ENCODE data around the gene PXDN.

Gene PXDN

GRCh38 chr2:1659951-1660565 is 84.3 kb downstream of the PXDN start:
- DNase-seq = no peak

GRCh38 chr2:1658394-1659151 is 85.7 kb downstream of the PXDN start:
- no peak for DNase-seq

GRCh38 chr2:1656961-1657841 is 87.1 kb downstream of the PXDN start:
- DNase-seq = no peak

- no peak for DNase-seq
These were observed 87.9 kb downstream of the PXDN start for GRCh38 chr2:1656326-1656960.

- no peak for DNase-seq
These were observed 88.9 kb downstream of the PXDN start for GRCh38 chr2:1655461-1655860.

GRCh38 chr2:1654696-1655374 is 89.5 kb downstream of the PXDN start:
- no peak for DNase-seq

GRCh38 chr2:1653956-1654695 is 90.2 kb downstream of the PXDN start:
- no peak for DNase-seq

GRCh38 chr2:1652034-1652790 is 92.1 kb downstream of the PXDN start:
- DNase-seq = no peak

- DNase-seq = no peak
These were observed 92.9 kb downstream of the PXDN start for GRCh38 chr2:1651121-1652033.

- DNase-seq = no peak
These were observed 94.0 kb downstream of the PXDN start for GRCh38 chr2:1650085-1650872.

GRCh38 chr2:1649103-1650084 is 94.9 kb downstream of the PXDN start:
- DNase-seq = no peak

GRCh38 chr2:1648241-1649102 is 95.8 kb downstream of the PXDN start:
- DNase-seq = no peak

- DNase-seq = no peak
These were observed 96.7 kb downstream of the PXDN start for GRCh38 chr2:1647417-1648240.

- DNase-seq = no peak
These were observed 98.4 kb downstream of the PXDN start for GRCh38 chr2:1645761-1646476.

- no peak for DNase-seq
These were observed 99.9 kb downstream of the PXDN start for GRCh38 chr2:1644427-1644826.
